Measurements from ENCODE around the gene YIPF2.

Gene YIPF2

GRCh38 chr19:10872546-10873107 is 55.8 kb downstream of the YIPF2 start:
- Histone ChIP-seq H2BK120ac (ENCODE audit: low read depth, low read length) (no peak overlapping the region), H3K4ac (ENCODE audit: low read length) (no peak overlapping the region), H2BK5ac (ENCODE audit: low read length) (peak overlapping the region; percentile 93), H4K8ac (ENCODE audit: low read depth, low read length) (no peak overlapping the region), H2AK5ac (ENCODE audit: low read depth, low read length) (peak overlapping the region; percentile 94), H3K23ac (ENCODE audit: low read depth, low read length, poor library complexity) (peak overlapping the region; percentile 85), H3K14ac (ENCODE audit: low read length) (peak overlapping the region; percentile 21), H2AFZ (ENCODE audit: low read length) (peak overlapping the region; percentile 85), H3K18ac (ENCODE audit: low read length) (peak overlapping the region; percentile 98), H3K27ac (replicated peaks; ENCODE audit: low read length) (no peak overlapping the region), H3K79me1 (ENCODE audit: low read depth, low read length) (peaks cover 12% of the 10 kb centered on the region), H3K9me3 (replicated peaks in 1 of 2; ENCODE audit: control insufficient read depth in 2 of 2, insufficient read depth in 1 of 2, low read depth in 1 of 2, low read length in 2 of 2) (no peaks in the 10 kb centered on the region), H3K27me3 (ENCODE audit: control insufficient read depth in 3 of 3, insufficient read depth in 3 of 3, low read depth in 1 of 3, low read length in 3 of 3) (no peaks in the 10 kb centered on the region), H3K9ac (ENCODE audit: low read depth, low read length, poor library complexity) (peak overlapping the region; percentile 99), H4K91ac (ENCODE audit: low read depth, low read length, poor library complexity) (no peak overlapping the region), H3K4me2 (ENCODE audit: insufficient read depth, low read length, poor library complexity, severe bottlenecking) (peak overlapping the region; percentile 73), H3K4me1 (ENCODE audit: control insufficient read depth in 2 of 2, insufficient read depth in 1 of 2, low read depth in 1 of 2, low read length in 2 of 2) (peaks cover 8 to 9% of the 10 kb centered on the region in 2 donors), H2BK12ac (ENCODE audit: low read length) (no peak overlapping the region), H2BK15ac (ENCODE audit: low read length) (peak overlapping the region; percentile 81), H3K36me3 (replicated peaks in 1 of 2; ENCODE audit: control insufficient read depth in 2 of 2, insufficient read depth in 2 of 2, low read length in 2 of 2) (peaks cover 0 to 24% of the 10 kb centered on the region in 2 donors), H3K4me3 (ENCODE audit: low read length in 2 of 2) (peak overlapping the region; percentile 98 to 99)
- no CpG with 5 or more reads among the region's 16 CpGs for WGBS, 2 donors (ENCODE audit: extremely low coverage in 2 of 2, insufficient read length in 2 of 2, insufficient replicate concordance in 1 of 2)
- DNase-seq (ENCODE audit: low spot score): no peak
